ENCODE measurements around the gene LEUTX.

DNA sequence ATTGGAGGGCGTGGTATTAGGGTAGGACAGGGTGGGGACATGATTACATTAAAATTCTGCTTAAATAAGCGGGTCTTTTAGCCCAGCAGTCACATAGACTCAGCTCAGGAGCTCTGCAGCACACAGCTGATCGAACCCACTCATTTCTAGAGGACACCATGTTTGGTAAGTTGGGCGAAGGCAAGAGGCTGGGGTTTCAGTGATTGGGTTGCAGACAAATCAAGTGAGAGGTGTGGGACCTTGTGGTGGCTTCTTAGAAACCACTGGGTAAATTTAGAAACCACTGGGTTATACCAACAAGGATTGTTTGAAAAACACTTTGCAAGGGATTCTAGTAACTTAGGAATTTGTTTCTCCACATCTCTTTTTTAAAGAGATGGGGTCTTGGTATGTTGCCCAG, at the start of gene LEUTX:
- TF ChIP-seq, protein P1, sequence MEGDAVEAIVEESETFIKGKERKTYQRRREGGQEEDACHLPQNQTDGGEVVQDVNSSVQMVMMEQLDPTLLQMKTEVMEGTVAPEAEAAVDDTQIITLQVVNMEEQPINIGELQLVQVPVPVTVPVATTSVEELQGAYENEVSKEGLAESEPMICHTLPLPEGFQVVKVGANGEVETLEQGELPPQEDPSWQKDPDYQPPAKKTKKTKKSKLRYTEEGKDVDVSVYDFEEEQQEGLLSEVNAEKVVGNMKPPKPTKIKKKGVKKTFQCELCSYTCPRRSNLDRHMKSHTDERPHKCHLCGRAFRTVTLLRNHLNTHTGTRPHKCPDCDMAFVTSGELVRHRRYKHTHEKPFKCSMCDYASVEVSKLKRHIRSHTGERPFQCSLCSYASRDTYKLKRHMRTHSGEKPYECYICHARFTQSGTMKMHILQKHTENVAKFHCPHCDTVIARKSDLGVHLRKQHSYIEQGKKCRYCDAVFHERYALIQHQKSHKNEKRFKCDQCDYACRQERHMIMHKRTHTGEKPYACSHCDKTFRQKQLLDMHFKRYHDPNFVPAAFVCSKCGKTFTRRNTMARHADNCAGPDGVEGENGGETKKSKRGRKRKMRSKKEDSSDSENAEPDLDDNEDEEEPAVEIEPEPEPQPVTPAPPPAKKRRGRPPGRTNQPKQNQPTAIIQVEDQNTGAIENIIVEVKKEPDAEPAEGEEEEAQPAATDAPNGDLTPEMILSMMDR (IDR thresholded peaks at IDR 0.05): no peak
- TF ChIP-seq EZH2phosphoT487 (IDR thresholded peaks at IDR 0.05): no peak
- TF ChIP-seq EZH2 (IDR thresholded peaks at IDR 0.05): no peak

Measured in neural progenitor cell (in vitro differentiated cells).